MM.1S (cell line): ENCODE data around the gene TWF2.
A peak's percentile ranks its signal among the peaks of the same experiment; 100 is the strongest.

Source experiments
- DNase-seq: peaks from one replicate; pipeline ENCODE4 v3.0.0-alpha.2; 2015
- H2AFZ ChIP-seq: fragments of 300-600 bp; sonication (generic); 2 replicates; pipeline ENCODE4 v1.6.0; 2016; ENCODE audit warnings: antibody characterized with exemption, low read length
- H3F3A ChIP-seq: fragments of 300-600 bp; sonication (generic); 2 replicates; pipeline ENCODE4 v1.6.1; 2016; ENCODE audit warnings: mild to moderate bottlenecking, antibody characterized with exemption, low read length, moderate library complexity, mixed read lengths; ENCODE audit not compliant: insufficient read depth
- H3K27ac ChIP-seq: fragments of 300-600 bp; sonication (generic); 2 replicates; pipeline ENCODE4 v1.5.1; 2016; ENCODE audit warnings: mild to moderate bottlenecking, low read length
- H3K27me3 ChIP-seq: fragments of 300-600 bp; sonication (generic); replicated peaks from 2 replicates; pipeline ENCODE4 v1.6.0; 2016; ENCODE audit warnings: low read length; ENCODE audit not compliant: insufficient read depth
- H3K36me3 ChIP-seq: fragments of 300-600 bp; sonication (generic); replicated peaks from 2 replicates; pipeline ENCODE4 v1.6.1; 2016; ENCODE audit warnings: mild to moderate bottlenecking, low read length, mixed read lengths; ENCODE audit not compliant: insufficient read depth
- H3K4me1 ChIP-seq: fragments of 300-600 bp; sonication (generic); 2 replicates; pipeline ENCODE4 v1.6.1; 2016; ENCODE audit warnings: low read length, mixed read lengths
- H3K4me2 ChIP-seq: fragments of 300-600 bp; sonication (generic); 2 replicates; pipeline ENCODE4 v1.6.0; 2016; ENCODE audit warnings: low read depth, low read length
- H3K4me3 ChIP-seq: fragments of 300-600 bp; sonication (generic); 2 replicates; pipeline ENCODE4 v1.5.1; 2016; ENCODE audit warnings: low read length, mixed read lengths
- H3K79me2 ChIP-seq: fragments of 300-600 bp; sonication (generic); 2 replicates; pipeline ENCODE4 v1.6.1; 2016; ENCODE audit warnings: mixed run types, low read length, mixed read lengths
- H3K9ac ChIP-seq: fragments of 300-600 bp; sonication (generic); 2 replicates; pipeline ENCODE4 v1.6.1; 2016; ENCODE audit warnings: low read length, mixed read lengths
- H3K9me2 ChIP-seq: fragments of 300-600 bp; sonication (generic); replicated peaks from 2 replicates; pipeline ENCODE4 v1.6.1; 2016; ENCODE audit warnings: mild to moderate bottlenecking, low read length, mixed read lengths; ENCODE audit not compliant: insufficient read depth
- H3K9me3 ChIP-seq: fragments of 300-600 bp; sonication (generic); replicated peaks from 2 replicates; pipeline ENCODE4 v1.6.1; 2016; ENCODE audit warnings: mild to moderate bottlenecking, low read length, mixed read lengths; ENCODE audit not compliant: insufficient read depth
- H4K20me1 ChIP-seq: fragments of 300-600 bp; sonication (generic); 2 replicates; pipeline ENCODE4 v1.6.1; 2016; ENCODE audit warnings: mild to moderate bottlenecking, low read length, moderate library complexity, mixed read lengths; ENCODE audit not compliant: insufficient read depth
- EZH2 ChIP-seq: fragments of 300-600 bp; sonication (generic); optimal IDR thresholded peaks from 2 replicates; pipeline ENCODE3; 2017; ENCODE audit warnings: low read depth, mild to moderate bottlenecking, antibody characterized with exemption, low read length, mixed read lengths
- EZH2phosphoT487 ChIP-seq: fragments of 300-600 bp; sonication (generic); IDR thresholded peaks from 2 replicates; pipeline ENCODE4 v1.6.1; 2018; ENCODE audit warnings: antibody characterized with exemption, low read length
- TF ChIP-seq, protein P1 (sequence below): fragments of 300-600 bp; sonication (generic); IDR thresholded peaks from 2 replicates; pipeline ENCODE4 v1.5.1; 2016; ENCODE audit warnings: antibody characterized with exemption, low read length, mixed read lengths

TWF2 gene

GRCh38 chr3:52226229-52226817 is 12.6 kb downstream of the TWF2 start:
- peaks cover 17% of the 10 kb centered on the region for H3K4me1 ChIP-seq
- TF ChIP-seq, protein P1, sequence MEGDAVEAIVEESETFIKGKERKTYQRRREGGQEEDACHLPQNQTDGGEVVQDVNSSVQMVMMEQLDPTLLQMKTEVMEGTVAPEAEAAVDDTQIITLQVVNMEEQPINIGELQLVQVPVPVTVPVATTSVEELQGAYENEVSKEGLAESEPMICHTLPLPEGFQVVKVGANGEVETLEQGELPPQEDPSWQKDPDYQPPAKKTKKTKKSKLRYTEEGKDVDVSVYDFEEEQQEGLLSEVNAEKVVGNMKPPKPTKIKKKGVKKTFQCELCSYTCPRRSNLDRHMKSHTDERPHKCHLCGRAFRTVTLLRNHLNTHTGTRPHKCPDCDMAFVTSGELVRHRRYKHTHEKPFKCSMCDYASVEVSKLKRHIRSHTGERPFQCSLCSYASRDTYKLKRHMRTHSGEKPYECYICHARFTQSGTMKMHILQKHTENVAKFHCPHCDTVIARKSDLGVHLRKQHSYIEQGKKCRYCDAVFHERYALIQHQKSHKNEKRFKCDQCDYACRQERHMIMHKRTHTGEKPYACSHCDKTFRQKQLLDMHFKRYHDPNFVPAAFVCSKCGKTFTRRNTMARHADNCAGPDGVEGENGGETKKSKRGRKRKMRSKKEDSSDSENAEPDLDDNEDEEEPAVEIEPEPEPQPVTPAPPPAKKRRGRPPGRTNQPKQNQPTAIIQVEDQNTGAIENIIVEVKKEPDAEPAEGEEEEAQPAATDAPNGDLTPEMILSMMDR = no peak
- no peak for TF ChIP-seq EZH2phosphoT487
- TF ChIP-seq EZH2 = no peak
- no peaks in the 10 kb centered on the region for H3K79me2 ChIP-seq
- H3K9me2 ChIP-seq = no peaks in the 10 kb centered on the region
- no peak for DNase-seq
- no peaks in the 10 kb centered on the region for H3K9me3 ChIP-seq
- no peaks in the 10 kb centered on the region for H3K36me3 ChIP-seq
- H2AFZ ChIP-seq = peak overlapping the region; percentile 76
- H3F3A ChIP-seq = peaks cover 2% of the 10 kb centered on the region; the same call in 1 of the 2 replicates
- peak overlapping the region; percentile 63; the same call in 1 of the 2 replicates for H3K27ac ChIP-seq
- H3K27me3 ChIP-seq = no peaks in the 10 kb centered on the region
- no peak overlapping the region for H3K4me3 ChIP-seq
- peak overlapping the region; percentile 46 for H3K4me2 ChIP-seq
- H3K9ac ChIP-seq = no peak overlapping the region
- H4K20me1 ChIP-seq = no peaks in the 10 kb centered on the region

- H3K9me3 ChIP-seq = no peaks in the 10 kb centered on the region
- H3K4me2 ChIP-seq = peak within 1 kb of the TSS; percentile 46
- TF ChIP-seq, protein P1 = no peak
- TF ChIP-seq EZH2 (no peak), EZH2phosphoT487 (no peak)
- peak within 1 kb of the TSS; percentile 76 for H2AFZ ChIP-seq
- peak within 1 kb of the TSS; percentile 63; the same call in 1 of the 2 replicates for H3K27ac ChIP-seq
- peaks cover 17% of the 10 kb centered on the region for H3K4me1 ChIP-seq
- H3K4me3 ChIP-seq = no peak within 1 kb of the TSS
- peak; percentile 52 for DNase-seq
- H3K27me3 ChIP-seq = no peaks in the 10 kb centered on the region
- H3K9ac ChIP-seq = no peak within 1 kb of the TSS
- no peaks in the 10 kb centered on the region for H3K36me3 ChIP-seq
- H3K79me2 ChIP-seq = no peaks in the 10 kb centered on the region
- H3K9me2 ChIP-seq = no peaks in the 10 kb centered on the region
- peaks cover 2% of the 10 kb centered on the region; the same call in 1 of the 2 replicates for H3F3A ChIP-seq
- H4K20me1 ChIP-seq = no peaks in the 10 kb centered on the region
These were observed 13.3 kb downstream of the TWF2 start, which contains the start of gene TLR9 for GRCh38 chr3:52225452-52226228. TLR9 (minus strand) TSS chr3:52225645; CDS start chr3:52225529, 116 bp downstream.

DNA sequence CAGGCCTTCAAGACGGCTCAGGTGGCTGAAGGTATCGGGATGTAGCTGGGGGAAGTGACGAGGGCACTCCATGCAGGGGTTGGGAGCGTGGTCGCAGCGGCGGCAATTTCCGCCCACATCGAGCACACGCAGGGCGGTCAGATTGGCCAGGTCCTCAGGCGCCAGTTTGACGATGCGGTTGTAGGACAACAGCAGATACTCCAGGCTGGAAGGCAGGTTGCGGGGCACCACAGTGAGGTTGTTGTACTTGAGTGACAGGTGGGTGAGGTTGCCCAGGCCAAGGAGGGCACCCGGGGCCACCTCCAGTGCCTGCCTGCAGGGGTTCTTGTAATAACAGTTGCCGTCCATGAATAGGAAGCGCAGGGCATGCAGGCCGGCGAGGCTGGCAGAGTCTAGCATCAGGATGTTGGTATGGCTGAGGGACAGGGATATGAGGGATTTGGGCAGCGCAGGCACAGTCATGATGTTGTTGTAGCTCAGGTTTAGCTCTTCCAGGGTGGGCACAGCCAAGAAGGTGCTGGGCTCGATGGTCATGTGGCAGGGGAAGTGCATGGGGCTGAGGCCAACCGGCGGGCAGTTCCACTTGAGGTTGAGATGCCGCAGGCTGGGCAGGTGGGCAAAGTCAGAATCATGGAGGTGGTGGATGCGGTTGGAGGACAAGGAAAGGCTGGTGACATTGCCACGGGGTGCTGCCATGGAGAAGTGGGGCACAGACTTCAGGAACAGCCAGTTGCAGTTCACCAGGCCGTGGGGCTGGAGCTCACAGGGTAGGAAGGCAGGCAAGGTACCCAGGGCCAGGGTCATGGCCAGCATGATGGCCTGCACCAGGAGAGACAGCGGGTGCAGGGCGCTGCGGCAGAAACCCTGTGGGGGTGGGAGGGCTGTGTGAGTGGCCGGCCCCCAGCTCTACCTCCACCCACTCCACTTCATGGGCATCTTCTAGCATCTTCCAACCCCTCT is 15.2 kb downstream of the TWF2 start:
- no peaks in the 10 kb centered on the region for H3K79me2 ChIP-seq
- TF ChIP-seq, protein P1 = no peak
- no peak for TF ChIP-seq EZH2
- no peak for TF ChIP-seq EZH2phosphoT487
- H3K27ac ChIP-seq = no peak overlapping the region
- no peak overlapping the region for H3K4me3 ChIP-seq
- H3K4me2 ChIP-seq = no peak overlapping the region
- no peak overlapping the region for H2AFZ ChIP-seq
- no peaks in the 10 kb centered on the region for H3K9me3 ChIP-seq
- H3F3A ChIP-seq = peaks cover 2% of the 10 kb centered on the region; the same call in 1 of the 2 replicates
- no peaks in the 10 kb centered on the region for H4K20me1 ChIP-seq
- peaks cover 24% of the 10 kb centered on the region for H3K4me1 ChIP-seq
- H3K9ac ChIP-seq = no peak overlapping the region
- no peaks in the 10 kb centered on the region for H3K27me3 ChIP-seq
- DNase-seq = no peak
- H3K36me3 ChIP-seq = no peaks in the 10 kb centered on the region
- H3K9me2 ChIP-seq = no peaks in the 10 kb centered on the region
